ENCODE results near the gene TRIM50. TPM values are rescaled to one million over a fixed set of nuclear protein-coding genes. Genes with fewer than 3 reads are reported as not detected.

Gene TRIM50
- total and polyA plus RNA-seq, 2 experiments from 2014 or later = not detected

DNA sequence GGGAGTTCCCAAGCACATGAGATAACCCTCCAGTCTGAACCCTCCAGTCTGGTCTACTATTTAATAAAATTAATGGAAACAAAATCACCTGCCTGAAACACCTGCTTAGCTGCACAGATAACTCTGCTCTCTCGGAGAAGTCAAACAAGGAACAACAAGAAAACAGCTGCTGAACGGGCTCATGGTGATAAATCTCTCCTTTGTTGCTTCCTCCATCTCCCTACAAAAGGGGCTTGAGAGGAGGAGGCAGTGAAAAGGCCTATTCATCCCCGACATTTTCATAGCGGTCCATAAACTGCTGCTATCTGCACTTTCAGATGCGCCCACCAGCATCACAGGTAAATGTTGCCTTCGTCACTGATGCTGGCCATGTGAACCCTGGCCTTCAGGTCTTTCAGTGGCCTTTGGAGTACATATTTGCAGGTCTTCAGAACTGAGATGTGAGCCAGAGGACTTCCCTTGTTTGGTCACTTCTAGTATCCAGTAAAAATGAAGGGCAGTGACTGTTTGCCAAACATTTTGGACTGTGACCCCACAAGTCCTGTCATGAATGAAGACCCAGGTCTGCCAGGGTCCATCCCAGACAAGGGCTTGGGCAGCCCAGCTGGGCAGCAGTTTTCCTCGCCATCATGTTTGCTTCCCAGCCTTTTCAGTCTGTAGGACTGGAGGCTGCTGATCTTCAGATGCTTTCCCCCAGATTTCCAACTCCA is 15.9 kb upstream of the TRIM50 start:
- Histone ChIP-seq H4K20me1 (ENCODE audit: insufficient read depth) (no peaks in the 10 kb centered on the region), H3K4me2 (ENCODE audit: unreplicated experiment) (no peak overlapping the region), H2AFZ (no peak overlapping the region), H3K4me3 (no peak overlapping the region), H3F3A (ENCODE audit: insufficient read depth) (no peaks in the 10 kb centered on the region), H3K9ac (no peak overlapping the region), H3K4me1 (ENCODE audit: insufficient read depth) (no peaks in the 10 kb centered on the region), H3K79me2 (ENCODE audit: insufficient read depth) (no peaks in the 10 kb centered on the region), H3K9me3 (ENCODE audit: low read depth) (no peaks in the 10 kb centered on the region), H3K27me3 (replicated peaks; ENCODE audit: insufficient read depth) (peaks cover 35% of the 10 kb centered on the region), H3K36me3 (ENCODE audit: low read depth) (no peaks in the 10 kb centered on the region), H3K27ac (no peak overlapping the region), H3K9me2 (ENCODE audit: insufficient read depth) (no peaks in the 10 kb centered on the region)
- WGBS, 2 experiments (ENCODE audit: low coverage in 1 of 2, low lambda C conversion rate in 2 of 2, missing lambda C conversion rate in 2 of 2) = 81 to 82% methylated on average over 7 of the region's 7 CpGs
- no peak for DNase-seq
- no peak for TF ChIP-seq EZH2phosphoT487 (IDR thresholded peaks at IDR 0.05; ENCODE audit: insufficient read depth, low read depth)
- no peak for TF ChIP-seq EZH2 (IDR thresholded peaks at IDR 0.05; ENCODE audit: insufficient read depth, poor library complexity, severe bottlenecking)
- in situ Hi-C loops (cut with MboI) = loop anchor here (5.0 to 10.0 kb wide), 2 partner anchors 48 to 101 kb away; no protein-coding TSS in a partner anchor

DNA sequence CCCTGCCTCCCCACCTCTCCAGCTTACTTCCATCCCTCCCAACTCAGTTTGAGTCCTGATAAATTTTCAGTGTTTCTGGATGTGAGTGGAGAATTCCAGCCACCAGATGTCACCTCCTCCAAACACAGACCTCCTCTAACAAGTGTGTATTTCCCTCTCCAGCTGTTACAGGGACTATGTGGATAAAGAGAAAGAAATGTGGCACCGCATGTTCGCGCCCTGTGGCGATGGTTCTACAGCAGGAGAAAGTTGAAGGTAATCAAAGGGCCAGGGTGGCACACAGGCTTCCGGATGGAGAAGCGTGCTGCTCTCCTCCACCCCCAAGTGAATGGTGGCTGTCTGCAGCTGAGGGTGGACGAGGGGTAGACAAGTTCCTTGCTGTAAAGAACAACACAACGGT is 14.8 kb upstream of the TRIM50 start:
- Histone ChIP-seq H3F3A (ENCODE audit: insufficient read depth) (no peaks in the 10 kb centered on the region), H3K4me1 (ENCODE audit: insufficient read depth) (no peaks in the 10 kb centered on the region), H3K4me2 (ENCODE audit: unreplicated experiment) (peak overlapping the region; percentile 46), H3K9me2 (ENCODE audit: insufficient read depth) (no peaks in the 10 kb centered on the region), H3K27me3 (replicated peaks; ENCODE audit: insufficient read depth) (peaks cover 35% of the 10 kb centered on the region), H3K9me3 (ENCODE audit: low read depth) (no peaks in the 10 kb centered on the region), H2AFZ (peak overlapping the region; percentile 44), H3K79me2 (ENCODE audit: insufficient read depth) (no peaks in the 10 kb centered on the region), H3K9ac (no peak overlapping the region), H3K36me3 (ENCODE audit: low read depth) (no peaks in the 10 kb centered on the region), H3K27ac (no peak overlapping the region), H4K20me1 (ENCODE audit: insufficient read depth) (no peaks in the 10 kb centered on the region), H3K4me3 (0 out of 2 replicates have a peak overlapping the region, but pooled peaks have one; percentile 3)
- WGBS, 2 experiments (ENCODE audit: low coverage in 1 of 2, low lambda C conversion rate in 2 of 2, missing lambda C conversion rate in 2 of 2) = 13 to 15% methylated on average over 7 to 8 of the region's 8 CpGs
- TF ChIP-seq EZH2phosphoT487 (IDR thresholded peaks at IDR 0.05; ENCODE audit: insufficient read depth, low read depth) (no peak), EZH2 (IDR thresholded peaks at IDR 0.05; ENCODE audit: insufficient read depth, poor library complexity, severe bottlenecking) (no peak)
- in situ Hi-C loops (cut with MboI) = loop anchor here (5.0 to 10.0 kb wide), 2 partner anchors 50 to 102 kb away; no protein-coding TSS in a partner anchor
- peak; percentile 64 for DNase-seq

DNA sequence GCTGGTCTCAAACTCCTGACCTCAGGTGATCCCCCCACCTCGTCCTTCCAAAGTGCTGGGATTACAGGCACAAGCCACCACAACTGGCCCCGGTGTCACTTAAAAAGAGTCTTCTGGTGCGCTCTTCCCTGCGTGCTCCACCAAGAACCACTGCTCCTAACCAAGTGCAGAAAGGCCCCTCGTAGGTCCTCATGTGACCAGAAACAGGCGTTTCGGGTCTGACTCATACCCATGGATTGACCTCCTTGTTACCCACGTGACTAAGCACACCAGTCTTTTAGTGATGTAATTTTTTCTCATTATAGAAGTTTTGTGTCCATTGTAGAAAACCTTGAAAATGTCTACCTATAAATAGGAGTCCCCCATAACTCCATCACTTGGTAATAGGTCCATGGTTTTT is 14.0 kb upstream of the TRIM50 start:
- no peak overlapping the region for H2AFZ ChIP-seq
- 50 to 54% methylated on average over 8 of the region's 8 CpGs for WGBS, 2 experiments (ENCODE audit: low coverage in 1 of 2, low lambda C conversion rate in 2 of 2, missing lambda C conversion rate in 2 of 2)

DNA sequence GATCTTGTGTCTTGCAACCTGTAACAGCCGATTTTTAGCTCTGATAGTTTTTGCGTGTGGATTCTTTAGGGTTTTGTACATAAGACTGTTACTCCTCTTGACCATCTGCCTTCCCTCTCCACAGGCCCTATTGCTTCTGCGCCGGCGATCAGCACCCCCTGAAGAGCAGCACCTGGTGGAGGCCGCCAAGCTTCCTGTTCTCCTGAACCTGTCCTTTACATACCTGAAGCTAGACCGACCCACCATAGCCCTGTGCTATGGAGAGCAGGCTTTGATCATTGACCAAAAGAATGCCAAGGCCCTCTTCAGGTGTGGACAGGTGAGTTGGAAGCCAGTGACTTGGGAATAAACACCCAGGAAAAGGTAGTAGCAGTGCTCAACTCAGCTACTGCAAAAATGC is 12.6 kb upstream of the TRIM50 start:
- WGBS, 2 experiments (ENCODE audit: low coverage in 1 of 2, low lambda C conversion rate in 2 of 2, missing lambda C conversion rate in 2 of 2) = 50 to 58% methylated on average over 7 of the region's 7 CpGs

More for the DNA sequence above, 14.0 kb upstream of the TRIM50 start:
- Histone ChIP-seq H3K36me3 (ENCODE audit: low read depth) (no peaks in the 10 kb centered on the region), H3K9ac (no peak overlapping the region), H3K4me2 (ENCODE audit: unreplicated experiment) (no peak overlapping the region), H3K9me3 (ENCODE audit: low read depth) (no peaks in the 10 kb centered on the region), H3K27me3 (replicated peaks; ENCODE audit: insufficient read depth) (peaks cover 29% of the 10 kb centered on the region), H3K9me2 (ENCODE audit: insufficient read depth) (no peaks in the 10 kb centered on the region), H3F3A (ENCODE audit: insufficient read depth) (no peaks in the 10 kb centered on the region), H3K27ac (no peak overlapping the region), H3K4me1 (ENCODE audit: insufficient read depth) (no peaks in the 10 kb centered on the region), H4K20me1 (ENCODE audit: insufficient read depth) (no peaks in the 10 kb centered on the region), H3K4me3 (no peak overlapping the region), H3K79me2 (ENCODE audit: insufficient read depth) (no peaks in the 10 kb centered on the region)
- peak; percentile 76 for DNase-seq
- in situ Hi-C loops (cut with MboI) = loop anchor here (5.0 to 10.0 kb wide), 2 partner anchors 50 to 103 kb away; no protein-coding TSS in a partner anchor
- TF ChIP-seq EZH2phosphoT487 (IDR thresholded peaks at IDR 0.05; ENCODE audit: insufficient read depth, low read depth) (no peak), EZH2 (IDR thresholded peaks at IDR 0.05; ENCODE audit: insufficient read depth, poor library complexity, severe bottlenecking) (no peak)

More for the DNA sequence above, 12.6 kb upstream of the TRIM50 start:
- H2AFZ ChIP-seq = no peak overlapping the region
- no peaks in the 10 kb centered on the region for H3K36me3 ChIP-seq (ENCODE audit: low read depth)
- TF ChIP-seq EZH2phosphoT487 (IDR thresholded peaks at IDR 0.05; ENCODE audit: insufficient read depth, low read depth) (no peak), EZH2 (IDR thresholded peaks at IDR 0.05; ENCODE audit: insufficient read depth, poor library complexity, severe bottlenecking) (no peak)
- H3K27ac ChIP-seq = no peak overlapping the region
- no peak overlapping the region for H3K4me2 ChIP-seq (ENCODE audit: unreplicated experiment)
- in situ Hi-C loops (cut with MboI) = loop anchor here (5.0 to 10.0 kb wide), 2 partner anchors 52 to 104 kb away; no protein-coding TSS in a partner anchor
- DNase-seq = no peak
- no peaks in the 10 kb centered on the region for H3K4me1 ChIP-seq (ENCODE audit: insufficient read depth)
- H3K9me2 ChIP-seq (ENCODE audit: insufficient read depth) = no peaks in the 10 kb centered on the region
- H3K9ac ChIP-seq = no peak overlapping the region
- H3K79me2 ChIP-seq (ENCODE audit: insufficient read depth) = no peaks in the 10 kb centered on the region
- H3K9me3 ChIP-seq (ENCODE audit: low read depth) = no peaks in the 10 kb centered on the region
- H3K4me3 ChIP-seq = no peak overlapping the region
- H3F3A ChIP-seq (ENCODE audit: insufficient read depth) = no peaks in the 10 kb centered on the region
- H3K27me3 ChIP-seq (replicated peaks; ENCODE audit: insufficient read depth) = peaks cover 34% of the 10 kb centered on the region; the same call in 1 of the 2 replicates
- H4K20me1 ChIP-seq (ENCODE audit: insufficient read depth) = no peaks in the 10 kb centered on the region

Data from GM23248 (cell line).